ENCODE measurements around the gene PARM1.

PARM1 gene, protein sequence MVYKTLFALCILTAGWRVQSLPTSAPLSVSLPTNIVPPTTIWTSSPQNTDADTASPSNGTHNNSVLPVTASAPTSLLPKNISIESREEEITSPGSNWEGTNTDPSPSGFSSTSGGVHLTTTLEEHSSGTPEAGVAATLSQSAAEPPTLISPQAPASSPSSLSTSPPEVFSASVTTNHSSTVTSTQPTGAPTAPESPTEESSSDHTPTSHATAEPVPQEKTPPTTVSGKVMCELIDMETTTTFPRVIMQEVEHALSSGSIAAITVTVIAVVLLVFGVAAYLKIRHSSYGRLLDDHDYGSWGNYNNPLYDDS

DNA sequence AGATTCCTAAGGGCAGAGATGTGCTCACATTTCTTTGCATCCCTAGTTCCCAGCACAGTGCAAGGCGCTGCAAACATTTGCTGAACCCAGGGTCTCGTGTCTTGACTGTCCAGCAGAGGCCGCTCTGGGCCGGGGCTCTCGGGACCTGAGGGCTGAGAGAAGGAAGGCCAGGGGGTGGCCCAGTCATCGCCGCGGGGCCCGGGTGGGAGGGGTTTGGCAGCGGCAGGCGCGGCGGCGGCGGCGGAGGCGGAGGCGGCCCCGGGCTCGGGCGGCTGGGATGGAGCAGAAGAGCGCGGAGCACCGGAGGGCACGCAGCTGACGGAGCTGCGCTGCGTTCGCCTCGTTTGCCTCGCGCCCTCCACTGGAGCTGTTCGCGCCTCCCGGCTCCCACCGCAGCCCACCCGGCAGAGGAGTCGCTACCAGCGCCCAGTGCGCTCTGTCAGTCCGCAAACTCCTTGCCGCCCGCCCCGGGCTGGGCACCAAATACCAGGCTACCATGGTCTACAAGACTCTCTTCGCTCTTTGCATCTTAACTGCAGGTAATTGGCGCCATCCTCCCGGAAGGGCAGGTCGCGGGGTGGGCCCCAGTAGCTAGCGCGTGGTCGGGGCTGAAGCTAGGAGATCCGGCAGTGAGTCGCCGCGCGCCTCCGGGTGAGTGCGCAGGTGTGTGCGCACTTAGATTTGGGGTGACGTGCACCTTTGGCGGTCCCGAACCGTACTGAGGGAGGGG, at the start of gene PARM1:
Gene PARM1 (plus strand): TSS at position 285 of the 730 bp plus-strand sequence. CDS start 212 bp downstream, at position 497.
- peak; percentile 90 for DNase-seq (ENCODE audit: low spot score)

DNA sequence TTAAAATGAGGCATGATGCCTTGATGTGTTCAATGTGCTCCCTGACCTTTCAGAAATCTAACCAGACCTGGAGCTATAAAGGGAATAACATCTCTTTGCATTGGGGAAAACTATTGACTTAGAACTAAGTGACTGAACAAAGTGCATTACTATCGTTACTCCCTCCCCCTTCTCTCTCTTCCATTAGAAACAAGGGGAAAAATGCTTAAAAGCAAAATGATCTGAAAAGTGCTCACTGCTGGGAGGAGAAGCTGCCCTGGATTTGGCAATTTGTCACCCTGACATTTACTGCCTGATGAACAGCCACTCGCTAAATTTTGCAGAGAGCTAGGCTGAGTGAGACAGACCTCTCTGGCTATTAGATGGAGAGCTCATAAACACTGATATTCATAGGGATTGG, 48.6 kb upstream of the PARM1 start:
- no peak for DNase-seq (ENCODE audit: low spot score)

DNA sequence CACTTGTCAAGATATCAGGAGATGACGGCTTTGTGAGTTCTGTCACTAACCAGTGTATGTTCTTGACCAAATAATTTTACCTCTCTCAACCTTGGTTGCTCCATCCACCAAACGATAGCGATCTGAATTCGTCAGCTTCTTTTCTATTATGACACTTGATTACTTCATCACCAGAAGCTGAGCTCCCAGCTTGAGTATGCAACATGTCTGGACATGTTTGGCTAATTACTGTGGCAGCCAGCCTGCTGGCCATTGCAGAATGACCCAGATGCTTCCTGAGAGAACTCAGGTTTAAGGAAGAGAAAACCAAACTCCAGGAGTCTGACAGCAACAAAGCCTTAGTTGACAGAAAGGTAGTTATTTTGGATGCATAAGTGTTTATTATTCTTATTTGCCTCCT, 46.4 kb upstream of the PARM1 start:
- peak; percentile 9 for DNase-seq (ENCODE audit: low spot score)

DNA sequence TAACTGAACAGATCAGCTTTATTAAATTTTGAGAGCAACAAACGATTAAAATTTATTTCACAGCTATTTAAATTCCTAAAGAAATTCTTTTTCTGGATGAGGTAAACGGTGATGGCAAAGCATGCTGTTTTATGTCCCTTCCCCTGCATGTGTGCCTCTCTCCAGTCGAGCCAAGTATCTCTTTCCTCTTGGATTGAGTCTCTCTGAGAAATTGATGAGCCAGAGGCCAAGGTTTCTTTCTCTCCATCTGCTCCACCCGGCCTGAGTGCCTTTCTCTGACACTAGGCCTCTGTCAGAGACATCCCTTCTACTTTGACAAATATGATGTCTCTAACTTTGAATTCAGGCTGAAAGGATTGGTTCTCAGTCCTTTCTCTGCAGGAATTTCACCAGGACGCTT, 42.6 kb upstream of the PARM1 start:
- no peak for DNase-seq (ENCODE audit: low spot score)

DNA sequence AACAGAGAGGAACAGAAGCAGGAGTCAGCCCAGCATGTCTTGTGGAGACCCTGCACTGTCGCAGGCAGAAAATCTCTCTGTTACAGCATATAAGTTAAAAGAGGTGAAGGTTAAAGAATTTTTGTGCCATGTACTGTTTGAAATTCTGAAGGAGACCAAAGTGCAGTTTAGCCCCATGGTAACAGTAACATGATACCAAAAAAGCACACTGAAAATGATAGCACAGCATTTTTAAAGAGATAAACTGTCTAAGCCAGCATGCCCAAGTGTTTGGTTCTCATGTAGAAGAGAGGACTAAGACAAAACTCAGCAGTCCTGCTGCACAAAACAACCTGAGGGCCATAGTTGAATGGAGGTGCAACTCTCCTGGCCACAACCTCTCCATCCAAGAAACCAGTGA, 41.9 kb upstream of the PARM1 start:
- DNase-seq (ENCODE audit: low spot score): no peak

DNA sequence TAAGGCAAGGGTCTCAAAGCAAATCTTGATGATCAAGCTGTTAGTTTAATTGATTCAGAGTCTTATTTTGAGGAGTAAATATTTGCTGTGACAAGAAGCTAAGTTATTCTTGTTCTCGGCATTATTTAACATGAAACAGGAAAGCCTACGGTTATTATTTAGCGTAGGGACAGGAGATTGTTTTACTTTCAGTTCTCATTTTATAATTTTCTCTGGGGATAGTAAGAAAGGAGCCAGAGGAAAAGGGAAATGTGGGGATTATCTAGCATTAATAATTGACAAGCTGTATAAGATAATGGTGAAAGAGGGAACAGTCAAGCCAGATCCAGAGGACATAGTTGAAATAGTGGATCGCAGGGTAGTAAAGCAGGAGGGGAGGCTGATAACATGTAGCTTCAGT, 39.7 kb upstream of the PARM1 start:
- DNase-seq (ENCODE audit: low spot score): no peak

DNA sequence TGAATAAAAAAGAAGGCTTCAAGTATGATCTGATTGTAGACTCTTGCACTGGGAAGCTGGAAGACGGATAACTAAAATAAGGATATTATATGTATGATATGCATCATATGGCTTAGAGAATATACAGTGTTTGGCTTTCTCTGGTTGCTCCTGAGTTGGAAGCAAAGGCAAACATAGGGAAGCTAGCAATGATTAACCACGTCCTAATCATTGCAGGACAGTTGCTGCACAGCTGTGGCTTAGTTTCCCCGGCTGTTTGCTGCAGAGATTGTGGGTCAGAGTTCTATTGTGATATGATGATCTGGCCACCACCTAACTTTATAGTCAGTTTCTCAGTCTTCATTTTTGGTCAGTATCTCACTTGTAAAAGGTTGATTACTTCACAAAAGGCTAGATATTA, 36.3 kb upstream of the PARM1 start:
- DNase-seq (ENCODE audit: low spot score): no peak

DNA sequence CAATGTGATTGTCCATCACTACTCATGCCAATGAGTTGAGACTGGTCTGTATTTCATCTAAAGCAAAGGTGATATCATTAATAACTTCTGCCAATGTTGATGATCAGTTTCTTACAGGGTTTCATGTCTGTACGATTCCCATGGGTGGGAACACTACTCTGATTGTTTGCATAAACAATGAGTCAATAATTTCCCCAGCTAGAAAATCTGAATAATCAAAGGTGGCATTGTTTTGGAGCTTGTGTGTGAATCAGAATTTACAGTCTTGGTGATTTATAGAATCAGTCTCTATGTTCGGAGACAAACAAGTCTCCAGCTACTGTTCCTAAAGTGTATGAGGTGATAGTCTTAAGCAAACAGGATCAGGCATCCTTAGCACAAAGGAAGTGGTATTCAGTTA, 35.5 kb upstream of the PARM1 start:
- DNase-seq (ENCODE audit: low spot score): no peak

DNA sequence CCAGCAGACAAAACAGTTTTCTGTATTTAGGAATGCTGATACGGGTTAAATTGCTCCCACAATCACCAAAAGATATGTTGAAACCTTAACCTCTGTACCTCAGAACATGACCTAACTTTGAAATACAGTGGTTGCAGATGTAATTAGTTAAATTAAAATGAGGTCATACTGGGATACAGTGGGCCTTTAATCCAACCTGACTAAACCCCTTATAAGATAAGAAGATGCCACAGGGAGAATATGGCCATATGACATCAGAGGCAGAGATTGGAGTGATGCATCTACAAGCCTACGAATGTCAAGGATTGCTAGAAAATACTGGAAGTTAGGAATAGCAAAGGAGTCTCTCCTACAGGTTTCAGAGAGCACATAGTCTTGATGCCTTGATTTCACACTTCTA, 32.1 kb upstream of the PARM1 start:
- no peak for DNase-seq (ENCODE audit: low spot score)

DNA sequence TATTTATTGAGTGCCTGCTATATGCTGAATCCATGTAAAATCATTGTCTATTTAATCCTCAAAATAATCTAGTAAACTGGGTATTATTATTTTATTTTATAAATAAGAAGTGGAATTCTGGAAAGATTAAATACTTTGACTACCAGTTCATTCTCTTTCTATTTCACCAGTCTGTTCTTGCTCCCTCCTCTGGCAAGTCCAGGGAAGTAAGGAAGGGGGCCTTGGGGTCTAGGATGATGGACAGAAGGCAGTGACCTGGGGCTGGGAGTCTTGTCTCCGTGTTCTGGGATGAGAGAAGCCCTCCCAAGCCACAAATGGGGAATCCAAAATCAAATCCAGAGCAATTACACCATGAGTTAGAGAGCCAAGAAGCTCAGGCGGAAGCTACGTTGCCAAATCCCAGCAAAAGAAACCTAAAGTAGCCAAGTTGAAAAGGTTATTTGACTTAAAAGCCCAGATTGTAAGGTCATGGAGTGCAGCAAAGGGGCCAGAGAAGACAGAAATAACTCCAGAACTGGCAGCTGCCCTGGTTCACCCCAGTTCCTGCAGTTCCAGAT, 28.3 kb upstream of the PARM1 start:
- DNase-seq (ENCODE audit: low spot score): no peak

DNA sequence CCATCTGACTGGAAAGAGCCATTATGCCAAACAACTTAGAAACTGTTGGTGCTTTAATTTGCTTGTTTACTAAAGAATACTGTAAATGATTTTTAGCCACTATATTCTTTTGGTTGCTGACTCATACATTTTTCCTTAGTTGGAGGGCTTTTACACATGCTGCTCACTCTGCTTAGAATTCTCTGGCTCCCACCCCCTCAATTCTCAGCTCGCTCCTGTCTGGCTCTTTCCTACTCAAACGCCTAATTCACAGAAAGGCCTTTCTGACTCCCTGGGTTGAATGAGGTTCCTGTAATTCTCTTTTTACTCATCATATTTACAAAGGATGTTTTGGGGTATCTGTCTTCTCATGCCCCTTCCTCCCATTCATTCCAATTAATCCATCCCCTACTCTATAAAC, 26.1 kb upstream of the PARM1 start:
- no peak for DNase-seq (ENCODE audit: low spot score)

DNA sequence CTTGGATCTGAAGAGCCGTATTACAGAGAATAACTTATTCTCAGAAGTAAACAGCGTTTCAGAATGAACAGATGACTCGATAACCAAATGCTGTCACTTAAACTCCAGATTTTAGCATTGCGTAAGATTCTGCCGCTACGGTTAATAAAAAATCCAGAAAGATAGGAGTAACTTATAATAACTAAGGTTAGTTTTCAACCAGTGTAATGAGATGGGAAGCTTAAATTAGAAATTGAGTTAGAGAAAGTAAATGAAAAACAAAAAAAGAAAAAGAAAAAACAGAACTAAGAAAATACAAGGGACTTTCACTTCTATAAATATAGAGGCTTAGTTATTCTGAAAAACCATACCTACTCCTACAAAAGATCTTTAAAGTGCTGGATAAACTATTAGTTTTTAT, 13.1 kb upstream of the PARM1 start:
- DNase-seq (ENCODE audit: low spot score): no peak

DNA sequence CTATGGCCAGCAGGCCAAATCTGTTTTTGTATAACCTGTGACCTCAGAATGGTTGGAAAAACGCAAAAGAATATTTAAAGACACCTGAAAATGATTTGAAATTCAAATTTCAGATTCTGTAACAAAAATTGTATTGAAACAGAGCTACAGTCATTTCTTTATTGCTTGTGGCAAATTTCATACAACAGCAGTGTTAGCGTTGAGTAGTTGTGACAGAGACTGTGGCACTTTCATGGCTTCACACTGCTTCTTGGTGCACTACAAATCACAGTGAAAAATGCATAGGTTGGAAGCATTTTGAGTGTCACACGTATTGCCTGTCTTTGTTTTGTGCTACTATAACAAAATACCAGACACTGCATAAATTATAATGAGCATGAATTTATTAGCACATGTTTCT, 12.2 kb upstream of the PARM1 start:
- no peak for DNase-seq (ENCODE audit: low spot score)

DNA sequence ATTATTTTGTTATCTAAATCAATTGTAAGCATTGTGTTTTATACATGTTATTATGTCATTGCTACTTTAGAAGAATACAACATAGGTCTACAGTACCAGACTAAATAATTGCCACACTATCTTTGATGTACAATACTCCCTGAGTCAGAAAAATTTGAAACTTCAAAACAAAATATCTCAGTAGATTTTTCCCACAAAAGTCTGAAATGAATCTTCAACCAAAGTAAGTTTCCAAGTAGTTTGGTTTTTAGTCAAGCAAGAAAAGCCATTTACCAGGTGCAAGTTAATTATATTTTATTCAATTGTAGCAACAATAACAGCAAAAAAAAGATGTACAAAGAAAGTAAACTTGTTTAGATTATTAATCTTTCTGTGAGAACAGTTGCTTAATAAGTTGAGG, 11.4 kb upstream of the PARM1 start:
- no peak for DNase-seq (ENCODE audit: low spot score)

DNA sequence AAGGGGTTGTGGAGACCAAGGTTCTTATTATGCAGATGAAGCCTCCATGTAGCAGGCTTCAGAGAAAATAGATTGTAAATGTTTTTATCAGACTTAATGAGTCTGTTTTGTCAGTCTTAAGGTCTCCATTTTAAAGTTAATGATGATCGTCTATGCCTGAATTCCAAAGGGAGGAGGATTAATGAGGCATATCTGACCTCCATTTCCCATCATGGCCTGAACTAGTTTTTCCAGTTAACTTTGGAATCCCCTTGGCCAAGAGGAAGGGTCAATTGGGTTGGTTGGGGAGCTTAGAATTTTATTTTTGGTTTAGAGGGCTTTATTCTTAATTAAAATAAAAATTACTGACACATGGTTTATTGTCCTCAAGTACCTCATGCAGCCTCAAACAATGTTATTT, 6.9 kb upstream of the PARM1 start:
- DNase-seq (ENCODE audit: low spot score): no peak

DNA sequence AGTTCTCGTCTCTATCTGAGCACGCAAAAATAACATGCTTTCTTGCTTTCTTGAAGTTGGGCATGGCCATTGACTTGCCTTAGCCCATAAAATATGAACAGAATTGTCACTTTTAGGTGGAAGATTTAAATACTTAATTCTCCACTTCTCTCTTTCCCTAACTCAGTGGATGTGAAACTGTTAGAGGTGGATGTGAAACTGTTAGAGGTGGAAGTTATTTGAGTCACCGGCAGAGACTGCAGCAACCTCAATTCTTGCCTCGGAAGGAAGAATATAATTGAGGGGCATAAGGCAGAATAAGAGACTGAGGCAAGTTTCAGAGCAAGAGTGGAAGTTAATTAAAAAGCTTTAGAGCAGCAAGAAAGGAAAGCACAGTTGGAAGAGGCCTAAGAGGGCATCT, 2.8 kb upstream of the PARM1 start:
- DNase-seq (ENCODE audit: low spot score): peak; percentile 31

DNA sequence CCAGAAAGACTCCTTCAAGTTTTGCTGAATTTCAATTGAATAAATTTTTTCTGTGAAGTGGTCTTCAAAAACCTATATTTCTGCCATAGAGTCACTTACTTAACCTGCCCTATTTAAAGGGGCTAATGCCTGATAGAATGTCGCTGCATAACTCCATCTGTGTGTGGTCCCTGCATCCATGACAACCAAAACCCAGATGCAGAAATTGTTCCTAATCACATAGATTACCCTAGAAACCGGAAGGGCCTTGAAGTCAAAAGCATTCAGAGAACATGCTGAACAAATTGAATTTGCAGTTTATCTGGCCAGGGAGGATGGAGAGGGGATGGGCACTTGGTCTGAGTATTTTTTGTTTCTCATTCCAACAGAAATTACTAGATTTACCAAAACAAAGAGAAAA, 1.5 kb upstream of the PARM1 start:
- no peak for DNase-seq (ENCODE audit: low spot score)

DNA sequence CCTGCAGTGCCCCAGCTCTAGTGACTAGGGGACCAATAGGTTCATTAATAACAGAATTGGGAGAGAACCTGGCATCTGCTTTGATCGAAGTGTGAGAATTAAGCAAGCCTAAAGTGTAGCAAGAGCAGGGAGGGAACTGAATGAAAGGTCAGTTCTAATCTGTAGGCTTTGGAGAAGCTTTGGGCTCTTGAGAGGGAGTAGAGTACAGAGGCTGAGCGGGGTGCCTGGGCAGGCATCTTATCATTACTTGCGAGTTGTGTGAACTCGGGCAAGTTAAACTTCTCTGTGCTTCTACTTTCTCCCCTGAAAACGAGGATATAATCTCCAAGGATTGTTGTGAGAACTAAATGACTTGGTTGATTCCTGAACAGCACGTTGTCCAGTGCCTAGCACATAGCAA, 906 bp upstream of the PARM1 start:
- DNase-seq (ENCODE audit: low spot score): no peak

DNA sequence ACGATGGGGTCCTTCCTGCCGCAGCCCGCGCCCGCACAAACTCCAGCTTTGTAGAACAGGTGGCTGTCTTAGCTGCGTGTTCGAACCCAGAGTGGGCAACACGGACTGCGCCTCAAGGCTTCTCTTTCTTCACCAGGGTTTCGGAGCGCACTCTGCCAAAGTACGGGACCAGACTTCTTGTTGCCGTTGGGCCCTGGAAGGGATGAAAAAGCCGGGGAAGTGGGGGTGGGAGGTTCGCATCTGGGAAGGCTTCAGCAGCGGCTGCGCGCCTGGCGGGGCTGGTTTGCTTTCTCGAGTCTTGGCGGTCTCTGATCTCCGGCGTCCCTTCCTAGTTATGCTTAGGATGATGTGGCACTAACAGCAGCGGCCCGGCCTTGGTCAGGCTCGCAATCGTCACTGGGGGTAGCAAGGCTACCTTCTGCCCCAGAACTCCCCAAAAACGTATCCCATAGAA, 673 bp downstream of the PARM1 start:
- no peak for DNase-seq (ENCODE audit: low spot score)

DNA sequence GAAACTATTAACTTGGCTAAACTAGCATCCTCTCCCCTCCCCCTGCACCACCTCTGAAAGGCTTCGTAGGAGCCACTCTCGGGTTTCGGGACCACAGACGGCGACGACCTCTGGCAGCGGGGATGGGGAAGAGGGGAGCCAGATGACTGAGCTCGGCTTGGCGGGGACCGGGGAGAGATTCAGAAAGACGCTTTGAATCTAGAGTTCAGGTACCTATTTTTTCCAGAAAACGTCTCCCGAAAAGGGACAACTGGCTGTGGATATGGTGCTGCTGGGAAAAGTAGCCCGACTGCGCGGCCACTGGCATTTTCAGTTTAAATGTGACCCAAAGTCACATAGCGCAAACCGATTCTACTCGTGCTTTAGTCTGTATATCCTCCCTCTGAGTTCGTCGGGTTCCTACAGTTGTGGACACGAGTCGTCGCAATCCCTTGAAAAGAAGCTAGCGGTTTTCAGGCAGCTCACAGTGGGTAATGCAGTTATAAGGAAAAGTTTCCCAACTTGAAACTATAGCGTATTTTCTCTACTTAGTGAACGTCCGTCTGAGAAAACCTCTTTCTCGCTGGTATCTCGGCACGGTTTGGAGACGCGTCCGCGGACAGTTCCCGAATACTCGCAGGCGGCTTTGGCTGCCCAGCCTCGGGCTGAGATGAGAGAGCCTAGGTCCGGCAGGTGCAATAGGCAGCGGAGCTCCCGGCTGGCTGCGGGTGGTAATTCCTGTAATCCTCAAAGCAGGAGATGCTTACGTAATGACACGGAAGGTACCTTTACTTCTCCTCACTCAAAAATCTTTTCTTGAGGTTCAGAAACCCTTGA, 1.3 kb downstream of the PARM1 start:
- peak; percentile 39 for DNase-seq (ENCODE audit: low spot score)

DNA sequence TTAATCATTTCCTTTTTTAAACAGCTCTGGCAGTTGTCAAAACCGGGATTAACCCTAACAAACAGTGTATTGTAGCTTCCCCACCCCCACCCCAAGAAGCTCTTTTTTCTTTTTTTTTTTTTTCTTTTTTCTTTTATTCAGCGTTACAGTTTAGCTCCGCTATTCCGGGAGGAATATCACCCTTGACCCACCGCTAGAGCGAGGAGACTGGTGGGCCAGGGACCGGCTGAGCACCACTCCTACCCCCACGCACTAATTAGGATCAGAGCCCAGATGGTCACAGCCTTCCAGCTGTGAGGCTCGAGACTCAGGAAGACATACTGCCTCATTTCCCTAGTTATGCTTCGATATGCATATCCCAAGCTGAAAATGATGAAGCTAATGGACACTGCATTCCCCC, 2.0 kb downstream of the PARM1 start:
- no peak for DNase-seq (ENCODE audit: low spot score)

DNA sequence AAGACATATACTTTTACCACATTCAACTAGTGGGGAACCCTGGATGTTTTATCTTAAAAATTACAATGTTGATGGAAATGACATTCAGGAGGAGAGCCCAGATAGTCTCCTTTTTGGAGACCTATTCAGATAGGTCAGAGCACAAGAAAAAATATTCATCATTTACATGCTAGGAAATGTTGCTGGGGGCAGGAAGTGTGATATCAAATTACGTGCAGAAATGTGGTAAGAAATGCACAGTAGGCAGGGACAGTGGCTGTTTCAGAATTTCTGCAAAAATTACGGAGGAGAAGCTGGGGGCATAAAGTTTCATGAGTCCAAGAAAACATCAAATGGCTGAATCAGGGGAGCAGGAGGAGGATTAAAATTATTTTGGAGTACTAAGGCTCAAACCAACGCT, 8.2 kb downstream of the PARM1 start:
- DNase-seq (ENCODE audit: low spot score): no peak
